Activated CD8-positive, alpha-beta memory T cell treated with anti-CD3 and anti-CD28 coated beads for 36 hours (primary cell): ENCODE measurements around the gene PPM1D. TPM values are rescaled to one million over a fixed set of nuclear protein-coding genes. Genes with fewer than 3 reads are reported as not detected.
"Not testable (repeated sequence)": the region's sequence is repeated elsewhere in the genome, so short reads cannot be mapped to it uniquely, and the experiment has no call there.

ENCODE experiments used
- CTCF ChIA-PET: fragments of 350-600 bp; sonication (Branson Sonifier 250); formaldehyde crosslinking; loops from one replicate; lab custom pipeline; 2021; ENCODE audit warnings: antibody characterized with exemption; lab: Charles Lee
- POLR2A ChIA-PET: fragments of 350-600 bp; sonication (Branson Sonifier 250); formaldehyde crosslinking; loops from one replicate; lab custom pipeline; 2021; ENCODE audit warnings: antibody characterized with exemption; lab: Charles Lee
- total RNA-seq, 2 experiments: library from RNA; stranded (reverse); gene quantifications; one replicate each; pipeline ENCODE4 v1.2.3, GENCODE V29; 2021

Gene PPM1D
- total RNA-seq, 2 experiments from 2014 or later, result 14.0 to 14.5 TPM

DNA sequence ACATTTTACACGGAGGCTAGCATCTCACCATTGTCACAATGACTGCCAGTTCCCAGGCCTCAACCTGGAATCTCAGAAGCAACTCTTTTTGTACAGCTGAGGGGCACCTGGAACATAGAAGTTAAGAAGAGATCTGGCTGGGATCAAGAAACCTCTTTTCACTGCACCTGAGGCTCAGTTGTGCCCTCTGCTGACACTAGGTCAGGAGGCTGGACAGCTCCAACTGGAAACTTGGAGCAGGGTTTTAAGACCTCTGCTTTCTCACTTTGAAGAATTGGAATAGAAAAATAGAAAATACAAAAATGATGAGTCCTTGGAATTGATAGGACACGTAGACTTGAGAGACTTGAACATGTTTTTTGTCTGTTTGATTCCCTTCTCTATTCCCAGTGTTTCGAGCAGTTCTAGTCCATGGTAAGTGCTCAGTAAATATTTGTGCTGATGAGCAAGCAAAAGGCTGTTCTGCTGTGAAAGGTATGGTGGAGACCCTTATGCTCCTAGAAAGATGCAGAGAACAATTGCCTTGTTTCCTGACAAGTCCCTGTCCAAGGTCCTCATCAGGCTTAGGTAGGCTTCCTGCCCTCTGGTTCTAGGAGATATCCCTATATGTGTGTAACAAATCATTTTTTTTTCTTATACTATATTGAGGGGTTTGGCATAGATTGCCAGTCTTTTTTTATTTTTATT, 13.6 kb upstream of the PPM1D start:
- ChIA-PET POLR2A (no interaction called here), CTCF (no interaction called here)

DNA sequence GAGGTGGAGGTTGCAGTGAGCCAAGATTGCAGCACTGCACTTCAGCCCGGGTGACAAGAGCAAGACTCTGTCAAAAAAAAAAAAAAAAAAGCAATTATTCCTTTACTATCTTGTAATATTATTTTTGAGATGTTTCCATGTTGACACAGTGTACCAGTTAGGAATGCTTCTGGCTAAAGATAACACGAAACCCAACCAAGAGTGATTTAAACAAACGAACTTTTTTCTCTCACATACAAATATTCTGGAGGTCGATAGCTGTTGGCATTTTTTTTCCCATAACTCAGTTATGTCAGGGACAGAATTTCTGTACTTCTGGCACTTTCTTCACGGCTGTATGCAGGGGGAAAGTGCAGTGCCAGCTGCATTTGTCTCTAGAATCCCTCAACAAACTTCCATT, 9.9 kb upstream of the PPM1D start:
- ChIA-PET POLR2A (no interaction called here), CTCF (interaction anchor here (0.8 to 1.1 kb wide), 2 partner anchors 17 to 20 kb away, joined by 3 read pairs; no protein-coding TSS in a partner anchor)

- ChIA-PET POLR2A (no interaction called here), CTCF (no interaction called here)
Measured at GRCh38 chr17:60592750-60593149, 7.2 kb upstream of the PPM1D start.

GRCh38 chr17:60593441-60594036, 6.5 kb upstream of the PPM1D start:
- CTCF ChIA-PET, result interaction anchor here (0.6 to 1.3 kb wide), 4 partner anchors 15 to 483 kb away, joined by 3 to 5 read pairs (median 3); no protein-coding TSS in a partner anchor
- POLR2A ChIA-PET, result interaction anchor here (0.6 kb wide), 1 partner anchor 69 kb away, joined by 4 read pairs; no protein-coding TSS in a partner anchor

DNA sequence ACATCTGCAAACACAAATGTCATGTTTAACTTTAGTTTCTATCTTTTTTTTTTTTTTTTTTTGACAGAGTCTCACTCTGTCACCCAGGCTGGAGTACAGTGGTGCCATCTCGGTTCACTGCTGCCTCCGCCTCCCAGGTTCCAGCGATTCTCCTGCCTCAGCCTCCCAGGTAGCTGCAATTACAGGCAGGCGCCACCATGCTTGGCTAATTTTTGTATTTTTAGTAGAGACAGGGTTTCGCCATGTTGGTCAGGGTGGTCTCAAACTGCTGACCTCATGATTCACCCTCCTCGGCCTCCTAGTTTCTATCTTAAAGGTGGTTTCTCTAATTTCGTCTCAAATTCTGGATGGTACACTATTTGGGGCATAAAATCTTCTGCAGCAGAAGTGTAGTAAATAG, 5.8 kb upstream of the PPM1D start:
- POLR2A ChIA-PET, result interaction anchor here (0.6 kb wide), 1 partner anchor 69 kb away, joined by 4 read pairs; no protein-coding TSS in a partner anchor
- CTCF ChIA-PET, result interaction anchor here (0.6 to 1.3 kb wide), 4 partner anchors 15 to 484 kb away, joined by 3 to 5 read pairs (median 3); no protein-coding TSS in a partner anchor

DNA sequence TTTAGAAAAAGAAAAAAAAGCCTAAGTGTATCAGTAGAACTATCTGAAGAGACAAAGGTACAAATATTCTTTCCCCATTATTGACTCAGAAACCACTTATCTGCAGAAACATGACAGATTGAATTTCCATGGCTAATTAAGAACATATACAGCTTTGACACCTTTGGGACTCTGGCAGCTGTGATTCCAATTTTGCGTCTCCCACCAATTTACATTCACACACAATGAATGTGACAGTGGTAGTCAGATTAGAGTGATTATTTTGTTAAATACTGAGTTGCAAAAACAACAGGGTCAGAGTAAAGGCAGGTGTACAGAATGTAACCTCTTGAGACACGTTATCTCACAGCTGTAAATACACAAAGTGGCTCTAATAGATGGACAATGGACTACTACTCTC, 5.3 kb upstream of the PPM1D start:
- ChIA-PET CTCF (interaction anchor here (1.3 kb wide), 1 partner anchor 16 kb away, joined by 5 read pairs; no protein-coding TSS in a partner anchor), POLR2A (no interaction called here)

GRCh38 chr17:60597297-60597696, 2.7 kb upstream of the PPM1D start:
- CTCF ChIA-PET, result no interaction called here
- POLR2A ChIA-PET, result no interaction called here

DNA sequence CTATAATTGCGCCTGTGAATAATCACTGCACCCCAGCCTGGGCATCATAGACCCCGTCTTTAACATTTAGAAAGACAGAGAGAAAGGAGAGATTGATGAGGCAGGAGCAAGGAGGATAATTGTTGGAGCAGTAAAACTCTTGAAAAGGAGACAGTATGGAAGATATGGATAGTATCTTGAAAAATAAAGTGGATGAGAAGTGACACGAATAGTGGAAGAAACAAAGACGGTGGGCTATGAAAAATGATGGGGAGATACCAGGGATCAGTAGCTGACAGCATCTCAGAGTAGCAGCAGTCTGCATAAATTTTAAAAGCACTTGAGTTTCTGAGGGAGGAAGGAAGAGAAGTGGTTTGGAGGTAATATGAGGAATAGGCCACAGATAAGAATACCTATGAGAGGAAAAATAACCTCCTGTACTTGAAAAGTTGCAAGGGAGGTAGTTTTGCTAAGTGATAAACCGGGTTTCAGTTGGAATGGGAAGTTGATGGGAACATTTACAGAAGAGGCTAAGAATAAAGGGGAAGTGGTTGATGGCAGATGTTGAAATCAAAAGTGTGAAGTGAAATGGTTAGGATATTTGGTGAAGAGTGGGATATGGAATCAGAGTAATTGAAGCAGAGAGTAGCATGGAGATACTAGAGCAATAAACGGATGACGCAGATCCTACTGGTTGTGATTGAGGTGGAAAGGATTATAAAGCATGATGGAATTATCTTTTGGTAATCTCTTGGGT, 1.8 kb upstream of the PPM1D start:
- POLR2A ChIA-PET, result no interaction called here
- CTCF ChIA-PET, result interaction anchor here (1.4 kb wide), 1 partner anchor 40 kb away, joined by 3 read pairs; no protein-coding TSS in a partner anchor

DNA sequence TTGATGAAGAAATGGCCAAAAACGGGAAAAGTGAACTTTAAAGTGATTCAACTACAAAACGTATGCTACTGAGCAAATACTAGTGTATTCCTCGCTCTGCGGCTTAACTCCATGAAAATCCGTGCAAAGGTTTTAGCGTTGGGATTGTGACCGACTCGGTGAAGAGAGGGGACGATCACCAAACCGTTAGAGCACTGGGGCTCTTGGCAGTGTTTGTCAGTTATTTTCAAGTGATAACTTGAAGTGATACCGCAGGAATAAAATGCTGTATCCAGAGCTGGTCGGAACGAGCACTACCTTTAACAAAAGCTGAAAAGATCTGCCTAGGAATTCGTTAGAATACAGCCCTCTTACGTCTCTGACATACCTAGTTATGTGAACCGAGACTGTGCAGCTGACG, 773 bp upstream of the PPM1D start:
- ChIA-PET CTCF (interaction anchor here (1.4 kb wide), 1 partner anchor 39 kb away, joined by 3 read pairs; no protein-coding TSS in a partner anchor), POLR2A (interaction anchor here (1.2 to 1.6 kb wide), 3 partner anchors 23 to 78 kb away, joined by 3 to 5 read pairs (median 3); partner anchors contain the start of gene BCAS3)

DNA sequence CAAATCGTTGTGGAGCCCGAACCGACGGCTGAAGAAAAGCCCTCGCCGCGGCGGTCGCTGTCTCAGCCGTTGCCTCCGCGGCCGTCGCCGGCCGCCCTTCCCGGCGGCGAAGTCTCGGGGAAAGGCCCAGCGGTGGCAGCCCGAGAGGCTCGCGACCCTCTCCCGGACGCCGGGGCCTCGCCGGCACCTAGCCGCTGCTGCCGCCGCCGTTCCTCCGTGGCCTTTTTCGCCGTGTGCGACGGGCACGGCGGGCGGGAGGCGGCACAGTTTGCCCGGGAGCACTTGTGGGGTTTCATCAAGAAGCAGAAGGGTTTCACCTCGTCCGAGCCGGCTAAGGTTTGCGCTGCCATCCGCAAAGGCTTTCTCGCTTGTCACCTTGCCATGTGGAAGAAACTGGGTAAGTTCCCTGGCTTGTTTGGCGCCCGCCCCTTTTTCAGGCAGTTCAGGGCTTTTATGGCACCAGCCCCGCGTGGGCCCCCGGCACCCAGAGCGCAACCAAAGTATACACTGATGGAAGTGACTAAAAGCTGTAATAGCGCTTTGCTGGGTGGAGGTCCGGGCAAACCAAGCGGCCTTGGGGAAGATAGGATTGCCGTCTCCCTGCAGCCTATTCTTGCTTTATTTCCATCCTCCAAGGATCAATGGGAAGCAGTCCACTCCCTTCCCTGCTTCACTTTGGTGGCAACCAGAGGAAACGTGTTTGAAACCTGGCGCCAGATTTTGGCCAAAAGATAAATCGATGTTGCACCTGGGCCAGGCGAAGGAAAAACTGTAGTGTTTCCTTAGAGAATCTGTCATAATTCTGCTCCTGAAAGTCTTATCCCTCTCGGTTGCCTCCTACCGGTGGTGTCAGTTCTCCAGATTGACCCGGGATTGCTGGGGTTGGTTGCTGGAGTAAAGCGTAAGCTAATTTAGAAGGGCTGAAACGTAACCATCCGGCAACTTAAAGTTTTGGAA, 775 bp downstream of the PPM1D start:
- CTCF ChIA-PET, result interaction anchor here (1.0 to 1.1 kb wide), 2 partner anchors 12 to 38 kb away, joined by 3 read pairs; no protein-coding TSS in a partner anchor
- POLR2A ChIA-PET, result interaction anchor here (1.6 kb wide), 1 partner anchor 77 kb away, joined by 5 read pairs; the partner anchor contains the start of gene BCAS3

GRCh38 chr17:60601447-60602384, 1.7 kb downstream of the PPM1D start:
- ChIA-PET POLR2A (no interaction called here), CTCF (interaction anchor here (0.6 to 1.6 kb wide), 6 partner anchors 11 to 72 kb away, joined by 3 to 4 read pairs (median 3); no protein-coding TSS in a partner anchor)

DNA sequence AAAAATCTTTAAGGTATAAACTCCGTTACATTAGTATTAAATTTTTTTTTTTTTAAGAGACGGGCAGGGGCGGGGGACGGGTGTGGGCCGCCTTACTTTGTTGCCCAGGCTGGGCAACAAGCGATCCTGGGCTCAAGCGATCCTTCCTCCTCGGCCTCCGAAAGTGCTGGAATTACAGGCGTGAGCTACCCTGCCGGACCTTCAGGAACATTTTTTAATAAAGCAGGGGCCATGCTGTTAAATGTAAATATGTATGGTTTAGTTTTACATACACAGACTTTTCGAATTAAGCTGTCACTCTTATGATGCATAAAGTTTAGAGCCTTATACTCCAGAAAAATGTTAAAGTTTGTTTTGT, 2.4 kb downstream of the PPM1D start:
- ChIA-PET CTCF (interaction anchor here (0.6 to 1.6 kb wide), 5 partner anchors 31 to 269 kb away, joined by 3 to 4 read pairs (median 3); no protein-coding TSS in a partner anchor), POLR2A (no interaction called here)

- ChIA-PET CTCF (interaction anchor here (0.6 to 1.6 kb wide), 4 partner anchors 31 to 268 kb away, joined by 3 to 4 read pairs (median 3); no protein-coding TSS in a partner anchor), POLR2A (no interaction called here)
Measured at GRCh38 chr17:60602871-60603270, 2.9 kb downstream of the PPM1D start.

DNA sequence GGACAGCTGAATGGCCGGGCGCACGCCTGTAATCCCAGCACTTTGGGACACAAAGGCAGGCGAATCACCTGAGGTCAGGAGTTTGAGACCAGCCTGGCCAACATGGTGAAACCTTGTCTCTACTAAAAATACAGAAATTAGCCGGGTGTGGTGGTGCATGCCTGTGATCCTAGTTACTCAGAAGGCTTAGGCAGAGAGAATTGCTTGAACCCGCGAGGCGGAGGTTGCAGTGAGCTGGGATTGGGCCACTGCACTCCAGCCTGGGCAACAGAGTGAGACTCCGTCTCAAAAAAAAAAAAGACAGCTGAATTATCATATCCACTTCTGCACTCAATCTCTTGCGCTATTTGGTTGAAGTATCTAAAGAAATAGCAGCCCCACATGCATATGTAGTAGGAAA, 3.5 kb downstream of the PPM1D start:
- POLR2A ChIA-PET, result not testable (repeated sequence)
- CTCF ChIA-PET, result interaction anchor here (1.5 kb wide), 1 partner anchor 34 kb away, joined by 3 read pairs; no protein-coding TSS in a partner anchor

DNA sequence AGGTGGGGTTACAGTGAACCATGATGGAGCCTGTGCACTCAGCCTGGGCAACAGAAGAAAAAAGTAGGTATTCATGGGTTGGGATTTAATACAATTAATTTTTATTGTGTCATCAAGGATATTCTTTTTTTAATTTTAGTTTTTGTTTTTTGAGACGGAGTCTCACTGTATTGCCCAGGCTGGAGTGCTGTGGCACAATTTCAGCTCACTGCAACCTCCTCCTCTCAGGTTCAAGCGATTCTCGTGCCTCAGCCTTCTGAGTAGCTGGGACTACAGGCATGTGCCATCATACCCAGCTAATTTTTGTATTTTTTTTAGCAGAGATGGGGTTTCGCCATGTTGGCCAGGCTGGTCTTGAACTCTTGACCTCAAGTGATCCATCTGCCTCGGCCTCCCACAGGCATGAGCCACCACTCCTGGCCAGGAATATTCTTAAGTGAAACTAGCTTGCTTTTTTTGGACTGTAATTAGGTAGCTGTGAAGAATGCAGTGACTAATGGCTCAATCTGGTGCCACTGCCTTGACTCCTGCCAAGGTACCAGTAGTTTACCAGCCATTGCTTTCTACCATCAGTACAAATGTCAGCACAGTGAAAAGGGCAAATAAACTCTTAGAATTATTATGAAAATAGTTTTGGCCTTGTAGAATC, 4.8 kb downstream of the PPM1D start:
- ChIA-PET CTCF (interaction anchor here (1.5 kb wide), 1 partner anchor 33 kb away, joined by 3 read pairs; no protein-coding TSS in a partner anchor), POLR2A (no interaction called here)

GRCh38 chr17:60606036-60606435, 6.0 kb downstream of the PPM1D start:
- CTCF ChIA-PET, result no interaction called here

More at GRCh38 chr17:60606036-60606435, 6.0 kb downstream of the PPM1D start:
- POLR2A ChIA-PET, result interaction anchor here (0.6 kb wide), 1 partner anchor 1292 kb away, joined by 3 read pairs; no protein-coding TSS in a partner anchor
